Cardiac fibroblast (primary cell): Measurements from ENCODE around the gene ACADVL.

ENCODE experiments used
- DNase-seq, 2 donors: peaks; one replicate each; pipeline versions ENCODE4 v3.0.0 to v3.0.0-alpha.2; 2010; ENCODE audit warnings: low read depth in 2 of 2
- H3K4me3 ChIP-seq, 2 donors: replicated peaks in 1 of 2; 1 replicate in 1 of 2; 2 replicates in 1 of 2; pipeline ENCODE4 v1.5.1; 2011; ENCODE audit warnings: low read depth in 2 of 2, low read length in 2 of 2, mild to moderate bottlenecking in 2 of 2, moderate library complexity in 1 of 2
- TF ChIP-seq, protein P1 (sequence below): IDR thresholded peaks from one replicate; pipeline ENCODE4 v1.5.1; 2011; ENCODE audit warnings: low read depth, mild to moderate bottlenecking, low read length, inconsistent platforms

Gene ACADVL

DNA sequence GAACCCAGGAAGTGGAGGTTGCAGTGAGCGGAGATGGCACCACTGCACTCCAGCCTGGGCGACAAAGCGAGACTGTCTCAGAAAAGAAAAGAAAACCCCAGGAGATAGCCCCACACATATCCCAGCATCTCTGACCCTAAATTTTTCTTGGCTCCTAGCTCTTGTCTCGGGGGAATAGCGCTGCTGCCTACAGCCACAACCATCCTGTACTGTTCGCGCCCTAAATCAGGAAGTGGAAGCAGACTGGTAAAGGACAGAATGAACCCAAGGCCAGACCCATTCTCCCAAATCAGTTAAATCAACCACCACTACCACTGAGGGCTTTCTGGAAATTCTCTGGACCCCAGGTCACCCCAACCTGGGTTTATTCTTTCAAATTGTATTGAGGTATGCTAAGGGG, 30.1 kb downstream of the ACADVL start:
- DNase-seq = no peak
- TF ChIP-seq, protein P1, sequence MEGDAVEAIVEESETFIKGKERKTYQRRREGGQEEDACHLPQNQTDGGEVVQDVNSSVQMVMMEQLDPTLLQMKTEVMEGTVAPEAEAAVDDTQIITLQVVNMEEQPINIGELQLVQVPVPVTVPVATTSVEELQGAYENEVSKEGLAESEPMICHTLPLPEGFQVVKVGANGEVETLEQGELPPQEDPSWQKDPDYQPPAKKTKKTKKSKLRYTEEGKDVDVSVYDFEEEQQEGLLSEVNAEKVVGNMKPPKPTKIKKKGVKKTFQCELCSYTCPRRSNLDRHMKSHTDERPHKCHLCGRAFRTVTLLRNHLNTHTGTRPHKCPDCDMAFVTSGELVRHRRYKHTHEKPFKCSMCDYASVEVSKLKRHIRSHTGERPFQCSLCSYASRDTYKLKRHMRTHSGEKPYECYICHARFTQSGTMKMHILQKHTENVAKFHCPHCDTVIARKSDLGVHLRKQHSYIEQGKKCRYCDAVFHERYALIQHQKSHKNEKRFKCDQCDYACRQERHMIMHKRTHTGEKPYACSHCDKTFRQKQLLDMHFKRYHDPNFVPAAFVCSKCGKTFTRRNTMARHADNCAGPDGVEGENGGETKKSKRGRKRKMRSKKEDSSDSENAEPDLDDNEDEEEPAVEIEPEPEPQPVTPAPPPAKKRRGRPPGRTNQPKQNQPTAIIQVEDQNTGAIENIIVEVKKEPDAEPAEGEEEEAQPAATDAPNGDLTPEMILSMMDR = no peak
- peak overlapping the region; percentile 83 to 89 for H3K4me3 ChIP-seq

DNA sequence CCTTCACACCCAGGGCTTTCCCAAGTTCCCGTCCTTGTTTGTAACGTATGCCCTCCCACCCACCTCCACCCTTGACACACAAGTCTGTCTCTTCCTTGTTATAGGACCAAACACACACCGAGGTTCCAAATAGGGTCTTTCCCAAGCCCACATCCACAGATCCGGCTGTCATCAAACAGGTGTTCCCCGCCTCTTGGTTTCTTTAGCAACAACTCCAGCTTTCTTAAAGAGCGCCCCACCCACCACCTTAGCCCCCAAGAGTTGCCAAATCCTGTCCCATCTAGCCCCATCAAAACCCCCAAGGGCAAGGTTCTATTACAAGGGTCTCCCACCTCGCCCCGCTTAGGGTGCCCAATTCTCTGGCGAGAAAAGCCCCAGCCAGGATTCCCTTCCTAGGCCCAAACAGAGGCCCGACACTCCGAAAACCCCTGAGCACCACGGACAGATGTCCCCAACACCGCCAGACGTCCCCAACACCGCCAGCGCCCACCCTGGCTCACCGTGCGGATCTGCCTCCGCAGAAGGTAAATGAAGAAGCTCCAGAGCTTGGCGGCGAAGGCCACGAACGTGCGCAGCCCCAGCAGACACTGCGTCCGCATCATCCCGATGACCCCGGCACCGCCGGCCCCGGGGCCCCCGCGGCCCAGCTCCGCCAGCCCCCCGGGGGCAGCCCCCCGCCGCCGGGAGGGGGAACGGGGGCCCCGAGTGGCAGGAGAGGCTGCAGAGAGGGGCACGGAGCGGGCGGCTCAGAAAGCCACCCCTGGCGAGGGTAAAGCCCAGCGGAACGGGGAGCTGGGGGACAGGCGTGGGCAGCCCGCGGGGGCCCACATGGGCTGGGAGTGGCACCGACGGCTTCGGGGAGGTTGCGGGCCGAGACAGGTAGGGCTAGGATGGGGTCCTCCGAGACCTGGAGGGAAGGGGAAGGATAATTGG, 31.2 kb downstream of the ACADVL start:
- TF ChIP-seq, protein P1 = no peak
- no peak for DNase-seq
- peak overlapping the region; percentile 83 to 89 for H3K4me3 ChIP-seq

DNA sequence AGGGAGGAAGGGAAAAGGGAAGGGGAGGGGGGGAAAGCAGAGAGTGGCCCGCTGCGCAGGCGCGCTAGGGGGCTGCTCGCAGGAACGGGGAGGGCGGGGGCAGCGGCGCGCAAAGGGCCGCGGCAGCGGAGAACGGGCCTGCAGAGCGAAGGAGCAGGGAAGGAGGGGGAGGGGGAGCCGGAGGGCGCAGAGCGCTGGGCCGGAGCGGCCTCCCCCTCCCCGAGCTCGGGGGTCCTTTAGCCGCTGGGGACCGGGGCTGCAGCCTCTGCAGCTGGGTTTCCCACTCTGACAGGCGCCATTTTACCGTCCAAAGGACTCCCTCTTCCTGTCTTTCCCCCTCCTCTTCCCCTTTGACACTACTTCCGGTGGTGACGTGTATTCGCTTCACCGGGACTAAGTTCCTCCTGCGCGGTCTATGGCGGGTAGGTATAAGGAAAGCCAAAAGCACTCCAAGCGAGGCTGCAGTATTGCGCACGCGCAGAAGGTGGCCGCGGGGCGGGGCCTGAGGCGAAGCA, 32.0 kb downstream of the ACADVL start, which contains the start of gene CTDNEP1:
Gene CTDNEP1, minus strand, starts transcription at position 74 of the 515 bp plus-strand sequence. CDS start 438 bp downstream, outside the sequence.
- DNase-seq = peak; percentile 100

DNA sequence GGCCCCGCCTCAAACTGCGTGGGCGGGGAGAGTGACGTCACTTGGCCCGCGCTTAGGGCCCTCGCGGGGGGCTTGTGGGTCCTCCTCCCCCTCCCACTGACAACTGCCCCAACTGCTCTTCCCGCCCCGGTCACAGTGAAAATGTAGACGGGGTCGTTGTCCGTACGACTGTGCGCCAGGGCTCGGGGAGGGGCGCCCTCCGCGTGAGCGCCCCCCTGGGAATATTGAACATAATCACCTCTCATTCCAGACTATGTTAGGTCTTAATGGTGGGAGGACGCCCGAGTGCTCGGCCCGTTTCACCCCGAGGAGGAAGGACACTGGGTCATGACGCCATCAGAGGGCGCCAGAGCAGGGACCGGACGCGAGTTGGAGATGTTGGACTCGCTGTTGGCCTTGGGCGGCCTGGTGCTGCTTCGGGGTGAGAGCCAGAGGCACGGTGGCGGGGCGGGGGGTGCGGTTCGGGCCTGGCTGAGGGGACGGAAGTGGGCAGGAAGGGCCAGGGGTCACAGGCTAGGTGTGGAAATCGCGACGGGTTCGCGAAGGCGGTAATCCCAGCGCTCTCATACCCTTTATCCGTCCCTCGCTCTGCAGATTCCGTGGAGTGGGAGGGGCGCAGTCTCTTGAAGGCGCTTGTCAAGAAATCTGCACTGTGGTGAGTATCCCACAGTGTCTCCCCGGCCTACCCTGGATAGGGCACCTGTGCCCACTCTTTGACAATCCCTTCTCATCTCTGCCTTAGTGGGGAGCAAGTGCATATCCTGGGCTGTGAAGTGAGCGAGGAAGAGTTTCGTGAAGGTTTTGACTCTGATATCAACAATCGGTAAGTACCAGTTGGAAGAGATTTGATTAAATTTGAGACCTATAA, 32.7 kb downstream of the ACADVL start, which contains the start of gene ELP5:
Gene ELP5, plus strand, starts transcription at position 40 of the 868 bp plus-strand sequence. Its CDS starts 336 bp downstream, at position 376.
- peak within 1 kb of the TSS; percentile 83 to 89 for H3K4me3 ChIP-seq
- DNase-seq = peak; percentile 96 to 97
- TF ChIP-seq, protein P1 = no peak

More for the DNA sequence above, 32.0 kb downstream of the ACADVL start, which contains the start of gene CTDNEP1:
- TF ChIP-seq, protein P1 = no peak
- peak within 1 kb of the TSS; percentile 83 to 89 for H3K4me3 ChIP-seq

DNA sequence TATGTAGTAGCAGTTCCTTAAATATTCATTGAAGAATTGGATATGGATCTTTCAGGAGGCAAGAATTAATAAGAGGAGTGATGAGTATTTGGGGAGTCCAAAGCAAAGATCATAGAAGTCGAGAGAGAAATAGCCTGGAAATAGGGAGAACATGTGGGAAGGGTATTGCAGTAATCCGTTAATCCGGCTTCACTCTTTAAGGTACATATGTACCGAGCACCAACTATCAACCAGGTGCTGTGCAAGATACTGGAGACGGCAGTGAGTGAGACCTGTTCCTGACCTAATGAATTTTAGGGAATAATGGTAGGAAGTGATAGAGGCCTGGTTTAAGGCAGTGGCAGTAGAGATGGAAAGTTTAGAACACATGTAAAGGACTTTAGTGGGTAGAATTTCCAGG, 33.3 kb downstream of the ACADVL start:
- TF ChIP-seq, protein P1 = no peak
- no peak for DNase-seq
- H3K4me3 ChIP-seq = peak overlapping the region; percentile 73 to 89

DNA sequence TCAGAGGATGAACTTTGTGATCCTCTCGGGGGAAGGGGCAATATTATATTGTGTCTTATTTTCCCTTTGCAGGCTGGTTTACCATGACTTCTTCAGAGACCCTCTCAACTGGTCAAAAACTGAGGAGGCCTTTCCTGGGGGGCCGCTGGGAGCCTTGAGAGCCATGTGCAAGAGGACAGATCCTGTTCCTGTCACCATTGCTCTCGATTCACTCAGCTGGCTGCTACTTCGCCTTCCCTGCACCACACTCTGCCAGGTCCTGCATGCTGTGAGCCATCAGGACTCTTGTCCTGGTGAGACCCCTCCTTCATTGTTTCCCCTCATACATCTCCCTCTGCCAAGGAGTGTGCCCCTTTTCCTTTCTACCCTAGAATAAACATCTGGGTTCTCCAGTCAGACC, 34.8 kb downstream of the ACADVL start:
- TF ChIP-seq, protein P1 = no peak
- DNase-seq = no peak
- no peak overlapping the region for H3K4me3 ChIP-seq
